Stimulated activated CD4-positive, alpha-beta T cell treated with anti-CD3 and anti-CD28 coated beads, Interleukin-1b, Interleukin-23, amount 100 ng/mL, for 4 hours (primary cell): ENCODE data around the gene SLC38A2.

ENCODE experiments used
- DNase-seq, 2 donors: peaks; one replicate each; pipeline ENCODE4 v3.0.0-alpha.2; 2020; ENCODE audit warnings: low read depth in 2 of 2

Gene SLC38A2

GRCh38 chr12:46318037-46318436 is 54.5 kb downstream of the SLC38A2 start:
- no peak for DNase-seq
